ENCODE results near the gene TIAM2. TPM values are rescaled to one million over a fixed set of nuclear protein-coding genes. Genes with fewer than 3 reads are reported as not detected.

Gene TIAM2
- total and polyA plus RNA-seq, 2 donors (not counting 3 experiments of a cell fraction or from before 2014, with no cell fraction given) = 9.6 to 18.5 TPM

- TF ChIP-seq MYC (IDR thresholded peaks at IDR 0.05; ENCODE audit: low read depth, low read length) = no peak
- no peak for TF ChIP-seq JUN (IDR thresholded peaks at IDR 0.05; ENCODE audit: borderline replicate concordance, insufficient read depth, insufficient read length, low read depth)
- TF ChIP-seq GATA2 (IDR thresholded peaks at IDR 0.05; ENCODE audit: insufficient read depth, insufficient read length, low read depth, low read length) = no peak
- no peak for TF ChIP-seq POLR2AphosphoS5 (IDR thresholded peaks at IDR 0.05; ENCODE audit: insufficient read depth, low read depth, low read length)
- BruUV-seq (replicated peaks) = no TSS peak
- FAIRE-seq (no peak), DNase-seq (ENCODE audit: low read depth, low spot score) (no peak)
- no peaks in the 10 kb centered on the region for H3K9me3 ChIP-seq (replicated peaks; ENCODE audit: control insufficient read depth, insufficient read depth, low read length)
- H3K9me1 ChIP-seq (replicated peaks; ENCODE audit: control insufficient read depth, extremely low read depth, insufficient read depth, low read length) = no peaks in the 10 kb centered on the region
- intact Hi-C loops (cut with micrococcal nuclease) (no loop called here), dilution Hi-C loops (cut with MboI; ENCODE audit: extremely low pct_ligation_motif_present, low sequenced_read_pairs) (no loop called here)
- H3K36me3 ChIP-seq (ENCODE audit: control insufficient read depth in 2 of 2, extremely low read depth in 1 of 2, insufficient read depth in 2 of 2, low read length in 2 of 2) = no peaks in the 10 kb centered on the region
- H3K27ac ChIP-seq (ENCODE audit: insufficient read depth, low read depth, low read length) = no peak overlapping the region
- H3K79me2 ChIP-seq (ENCODE audit: control insufficient read depth, insufficient read depth, low read length) = no peaks in the 10 kb centered on the region
- H2AFZ ChIP-seq (ENCODE audit: low read depth, low read length) = no peak overlapping the region
- no peaks in the 10 kb centered on the region for H3K27me3 ChIP-seq (ENCODE audit: control insufficient read depth in 2 of 2, insufficient read depth in 2 of 2, low read length in 2 of 2)
- H3K4me2 ChIP-seq (ENCODE audit: insufficient read depth, low read length) = no peak overlapping the region
- POLR2A ChIA-PET = no interaction called here
- no peak overlapping the region for H3K4me3 ChIP-seq (replicated peaks in 1 of 3; ENCODE audit: insufficient read depth in 1 of 3, low read depth in 1 of 3, low read length in 3 of 3)
- no peak overlapping the region for H3K9ac ChIP-seq (replicated peaks; ENCODE audit: extremely low read depth, insufficient read depth, low read length)
- CTCF ChIA-PET = interaction anchor here (1.0 to 1.2 kb wide), 4 partner anchors 11 to 71 kb away, joined by 3 to 5 read pairs (median 4); no protein-coding TSS in a partner anchor
- H4K20me1 ChIP-seq (replicated peaks; ENCODE audit: control insufficient read depth, extremely low read depth, insufficient read depth, low read length) = no peaks in the 10 kb centered on the region
- H3K4me1 ChIP-seq (ENCODE audit: control insufficient read depth, extremely low read depth, insufficient read depth, low read length) = peaks cover 12% of the 10 kb centered on the region
These were observed 29.4 kb downstream of the TIAM2 start for GRCh38 chr6:155024391-155025027.

GRCh38 chr6:155026022-155026705 lies 31.0 kb downstream of the TIAM2 start:
- Histone ChIP-seq H3K4me2 (ENCODE audit: insufficient read depth, low read length) (peak overlapping the region; percentile 19), H3K27ac (ENCODE audit: insufficient read depth, low read depth, low read length) (no peak overlapping the region), H3K9ac (replicated peaks; ENCODE audit: extremely low read depth, insufficient read depth, low read length) (no peak overlapping the region), H3K9me3 (replicated peaks; ENCODE audit: control insufficient read depth, insufficient read depth, low read length) (no peaks in the 10 kb centered on the region), H4K20me1 (replicated peaks; ENCODE audit: control insufficient read depth, extremely low read depth, insufficient read depth, low read length) (no peaks in the 10 kb centered on the region), H2AFZ (ENCODE audit: low read depth, low read length) (no peak overlapping the region), H3K4me1 (ENCODE audit: control insufficient read depth, extremely low read depth, insufficient read depth, low read length) (peaks cover 12% of the 10 kb centered on the region), H3K36me3 (ENCODE audit: control insufficient read depth in 2 of 2, extremely low read depth in 1 of 2, insufficient read depth in 2 of 2, low read length in 2 of 2) (no peaks in the 10 kb centered on the region), H3K4me3 (replicated peaks in 1 of 3; ENCODE audit: insufficient read depth in 1 of 3, low read depth in 1 of 3, low read length in 3 of 3) (no peak overlapping the region), H3K79me2 (ENCODE audit: control insufficient read depth, insufficient read depth, low read length) (no peaks in the 10 kb centered on the region), H3K27me3 (ENCODE audit: control insufficient read depth in 2 of 2, insufficient read depth in 2 of 2, low read length in 2 of 2) (no peaks in the 10 kb centered on the region), H3K9me1 (replicated peaks; ENCODE audit: control insufficient read depth, extremely low read depth, insufficient read depth, low read length) (no peaks in the 10 kb centered on the region)
- POLR2A ChIA-PET = no interaction called here
- CTCF ChIA-PET = interaction anchor here (0.6 to 1.6 kb wide), 6 partner anchors 11 to 158 kb away, joined by 3 to 6 read pairs (median 3); no protein-coding TSS in a partner anchor
- no TSS peak for BruUV-seq (replicated peaks)
- no peak for TF ChIP-seq MYC (IDR thresholded peaks at IDR 0.05; ENCODE audit: low read depth, low read length)
- no peak for TF ChIP-seq CTCF (IDR thresholded peaks at IDR 0.05; ENCODE audit: extremely low read depth in 1 of 2, insufficient read depth in 1 of 2, low read depth in 1 of 2, low read length in 2 of 2)
- peak; percentile 54 for TF ChIP-seq POLR2AphosphoS5 (IDR thresholded peaks at IDR 0.05; ENCODE audit: insufficient read depth, low read depth, low read length)
- TF ChIP-seq FOS (IDR thresholded peaks at IDR 0.05; ENCODE audit: borderline replicate concordance, insufficient read depth, low read length) = peak; percentile 89
- peak; percentile 74 for TF ChIP-seq JUN (IDR thresholded peaks at IDR 0.05; ENCODE audit: borderline replicate concordance, insufficient read depth, insufficient read length, low read depth)
- no peak for TF ChIP-seq GATA2 (IDR thresholded peaks at IDR 0.05; ENCODE audit: insufficient read depth, insufficient read length, low read depth, low read length)
- TF ChIP-seq POLR2A (IDR thresholded peaks at IDR 0.05; ENCODE audit: low read depth, low read length) = no peak
- TF ChIP-seq EZH2 (IDR thresholded peaks at IDR 0.05; ENCODE audit: borderline replicate concordance, low read depth, low read length, severe bottlenecking) = no peak
- TF ChIP-seq MAX (IDR thresholded peaks at IDR 0.05; ENCODE audit: insufficient read depth, insufficient read length) = no peak
- dilution Hi-C loops (cut with MboI; ENCODE audit: extremely low pct_ligation_motif_present, low sequenced_read_pairs) = no loop called here
- DNase-seq (ENCODE audit: low read depth, low spot score) = peak; percentile 61
- peak; percentile 84 for FAIRE-seq
- intact Hi-C loops (cut with micrococcal nuclease) = loop anchor here (1.0 kb wide), 1 partner anchor 12 kb away; no protein-coding TSS in a partner anchor

Measured in endothelial cell of umbilical vein (primary cell).